GM21526 (cell line): ENCODE measurements around the gene RAP1B.
A peak's percentile ranks its signal among the peaks of the same experiment; 100 is the strongest.
"Not testable (repeated sequence)": the region's sequence is repeated elsewhere in the genome, so short reads cannot be mapped to it uniquely, and the experiment has no call there.

Experiments used
- ATAC-seq: cut with Tn5 transposase; IDR thresholded peaks from one replicate; pipeline ENCODE4 v1.9.1; 2021; ENCODE audit warnings: moderate library complexity; ENCODE audit not compliant: unreplicated experiment, low FRiP score

RAP1B gene

DNA sequence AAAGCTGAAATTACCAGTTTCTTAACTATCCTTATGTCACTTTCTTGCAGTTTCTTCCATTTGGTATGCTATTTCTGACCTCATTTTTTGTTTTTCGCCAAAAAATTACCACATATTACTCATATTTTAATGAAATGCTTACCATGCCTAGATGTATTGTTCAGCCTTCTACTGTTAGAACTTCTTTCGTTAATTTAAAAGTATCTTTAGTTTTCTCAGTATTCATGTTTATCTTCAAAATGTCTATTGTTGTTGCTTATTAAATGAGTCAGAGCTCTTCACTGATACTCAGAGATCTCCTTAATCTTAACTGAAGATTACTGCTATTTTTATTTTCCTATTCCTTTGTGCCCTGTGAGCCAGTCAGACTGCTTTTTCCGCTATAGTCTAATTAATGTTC, 20.5 kb downstream of the RAP1B start:
- no peak for ATAC-seq

DNA sequence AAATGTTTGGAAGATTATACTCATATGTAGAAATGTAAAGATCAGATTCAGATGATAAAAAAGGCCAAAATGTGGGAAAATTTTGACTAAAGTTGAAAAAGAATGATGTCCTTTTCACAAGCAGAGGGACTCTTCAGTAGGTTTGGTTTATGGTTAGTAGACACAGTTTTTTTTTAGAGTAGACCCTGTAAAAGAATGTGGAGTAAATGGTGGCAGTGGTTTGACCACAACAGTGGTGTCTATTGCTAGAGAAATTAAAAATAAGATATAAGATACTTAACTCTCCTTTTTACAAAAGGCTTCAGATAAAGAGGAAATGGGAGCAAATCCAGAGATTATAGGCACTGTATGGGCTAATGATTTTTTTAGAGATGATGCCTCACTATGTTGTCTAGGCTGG, 21.8 kb downstream of the RAP1B start:
- no peak for ATAC-seq

DNA sequence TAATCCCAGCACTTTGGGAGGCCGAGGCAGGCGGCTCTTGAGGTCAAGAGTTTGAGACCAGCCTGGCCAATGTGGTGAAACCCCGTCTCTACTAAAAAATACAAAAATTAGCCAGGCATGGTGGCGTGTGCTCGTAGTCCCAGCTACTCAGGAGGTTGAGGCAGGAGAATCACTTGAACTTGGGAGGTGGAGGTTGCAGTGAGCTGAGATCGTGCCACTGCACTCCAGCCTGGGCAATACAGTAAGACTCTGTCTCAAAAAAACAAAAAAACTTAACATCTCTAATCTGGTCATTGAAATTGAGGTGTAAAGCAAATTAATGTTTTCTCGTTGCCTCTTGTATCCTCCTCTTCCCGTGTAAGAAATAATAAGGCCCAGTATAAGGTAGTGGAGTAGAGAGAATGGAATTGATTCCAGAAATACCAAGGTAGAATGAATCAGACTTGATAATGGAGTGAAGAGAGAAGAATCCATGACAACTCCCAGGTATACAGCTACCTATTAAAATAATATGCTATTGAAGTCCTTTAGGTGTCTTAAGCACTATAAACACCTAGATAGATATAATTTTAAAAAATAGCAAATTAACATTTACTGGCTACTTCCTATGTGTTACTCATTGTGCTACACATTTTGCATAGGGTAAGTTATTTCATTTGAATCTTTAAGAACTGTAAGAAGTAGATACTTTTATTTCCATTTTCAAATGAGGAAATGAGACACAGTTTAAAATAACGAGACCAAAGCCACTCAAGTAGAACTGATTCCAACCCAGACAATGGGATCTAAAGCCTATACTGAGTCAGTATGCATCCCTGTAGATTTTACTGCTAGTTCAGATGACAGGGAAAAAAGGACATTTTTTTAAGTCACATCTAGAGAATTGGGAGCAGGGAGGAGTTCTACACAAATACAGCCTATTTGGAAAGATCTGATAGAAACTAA, 23.2 kb downstream of the RAP1B start:
- ATAC-seq, result no peak

DNA sequence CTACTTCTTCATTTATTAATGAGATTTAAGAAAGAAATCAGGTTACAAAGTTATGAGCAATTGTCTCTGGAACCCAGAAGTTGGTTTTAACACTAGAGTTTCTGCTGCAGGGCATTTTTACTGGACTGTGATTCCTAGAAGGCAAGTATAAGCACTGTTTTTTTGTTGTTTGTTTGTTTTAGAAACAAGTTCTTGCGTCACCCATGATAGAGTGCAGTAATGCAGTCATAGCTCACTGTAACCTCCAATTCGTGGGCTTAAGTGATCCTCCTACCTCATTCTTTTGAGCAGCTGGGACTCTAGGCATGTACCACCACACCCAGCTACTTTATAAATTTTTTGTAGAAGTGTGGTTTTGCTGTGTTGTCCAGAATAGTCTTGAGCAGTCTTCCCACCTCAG, 25.6 kb downstream of the RAP1B start:
- ATAC-seq, result no peak

DNA sequence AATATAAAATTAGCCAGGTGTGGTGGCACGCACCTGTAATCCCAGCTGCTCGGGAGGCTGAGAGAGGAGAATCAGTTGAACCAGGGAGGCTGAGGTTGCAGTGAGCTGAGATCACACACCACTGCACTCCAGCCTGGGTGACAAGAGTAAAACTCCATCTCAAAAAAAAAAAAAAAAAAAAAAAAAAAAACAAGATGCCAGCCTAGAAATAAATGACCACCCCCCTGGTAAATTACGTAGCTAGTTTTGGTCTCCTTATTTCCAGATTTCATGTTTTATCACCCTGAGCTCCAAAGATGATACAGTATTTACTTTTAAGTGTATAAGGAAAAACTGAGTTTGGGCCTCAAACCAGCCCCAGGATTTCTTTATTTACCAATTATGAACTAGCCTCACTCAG, 26.7 kb downstream of the RAP1B start:
- not testable (repeated sequence) for ATAC-seq

DNA sequence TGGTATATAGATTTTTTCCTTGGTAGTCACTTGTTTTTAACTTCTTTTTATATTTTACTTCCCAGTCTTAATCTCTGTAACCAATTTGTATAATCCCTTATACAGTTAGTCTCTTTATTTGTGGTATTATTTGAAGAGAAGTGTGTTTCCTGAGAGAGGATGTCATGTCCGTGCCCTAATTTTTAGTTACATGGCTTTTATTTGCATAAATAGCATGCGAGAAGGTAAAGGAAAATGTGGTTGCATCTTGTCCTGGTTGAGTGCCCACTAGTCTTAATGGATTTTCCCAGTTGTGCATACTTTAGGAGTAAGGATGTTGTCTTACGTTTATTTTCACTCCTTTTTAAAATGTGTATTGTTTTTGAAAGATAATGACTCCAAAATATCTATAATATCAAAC, 27.5 kb downstream of the RAP1B start:
- ATAC-seq, result no peak

DNA sequence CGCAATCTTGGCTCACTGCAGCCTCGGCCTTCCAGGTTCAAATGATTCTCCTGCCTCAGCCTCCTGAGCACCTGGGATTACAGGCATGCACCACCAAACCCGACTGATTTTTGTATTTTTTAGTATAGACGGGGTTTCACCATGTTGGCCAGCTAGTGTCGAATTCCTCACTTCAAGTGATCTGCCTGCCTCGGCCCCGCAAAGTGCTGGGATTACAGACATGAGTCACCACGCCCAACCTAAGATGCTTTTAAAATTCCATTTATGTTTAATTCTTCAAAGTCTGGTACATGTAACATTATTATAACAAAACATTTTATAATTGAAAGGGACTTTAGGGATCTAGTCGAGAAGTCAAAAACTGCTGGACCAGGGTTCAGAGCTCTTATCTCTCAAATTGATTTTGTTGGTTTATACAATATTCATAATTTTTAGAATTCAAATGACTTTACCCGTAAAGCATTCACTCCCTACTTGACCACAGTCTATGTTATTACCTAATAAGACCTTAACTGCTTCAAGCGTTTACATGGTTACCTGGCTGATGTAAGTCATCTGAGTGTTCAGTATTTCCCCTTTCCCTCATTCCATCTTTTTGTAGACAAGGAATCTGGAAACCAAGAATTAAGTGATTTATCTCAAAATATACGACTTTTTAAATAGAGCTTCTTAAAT, 28.2 kb downstream of the RAP1B start:
- no peak for ATAC-seq

DNA sequence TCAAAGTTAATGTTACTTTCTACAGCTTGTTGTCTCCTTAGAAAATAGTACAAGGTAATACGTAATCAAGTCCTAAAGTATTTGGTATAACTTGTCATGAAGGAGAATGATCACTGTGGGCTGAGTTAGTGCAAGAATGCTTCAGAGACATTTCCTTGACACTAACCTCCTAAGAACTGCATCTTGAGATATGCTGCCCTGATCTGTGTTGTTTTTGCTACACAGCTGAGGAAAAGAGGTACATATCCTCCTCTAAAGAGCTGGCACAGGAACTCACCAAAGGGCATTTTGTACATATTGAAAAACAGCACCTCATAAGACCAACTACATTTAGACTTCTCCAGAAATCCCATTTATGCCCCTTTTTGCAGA, 28.7 kb downstream of the RAP1B start:
- ATAC-seq, result no peak

DNA sequence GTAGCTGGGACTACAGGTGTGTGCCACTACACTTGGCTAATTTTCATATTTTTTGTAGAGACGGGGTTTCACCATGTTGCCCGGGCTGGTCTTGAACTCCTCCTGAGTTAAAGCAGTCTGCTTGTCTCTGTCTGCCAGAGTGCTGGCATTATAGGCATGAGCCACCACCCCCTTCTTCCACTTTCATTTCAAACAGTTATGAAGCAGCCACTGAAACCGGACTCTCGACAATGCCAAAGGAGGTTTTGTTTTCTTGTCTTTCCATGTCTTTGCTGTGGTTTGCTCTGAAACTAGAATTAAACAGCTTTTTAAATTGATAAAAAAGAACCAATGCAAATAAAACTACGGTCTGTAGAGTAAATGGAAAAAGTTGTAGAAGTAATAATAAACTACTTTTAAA, 30.4 kb downstream of the RAP1B start:
- ATAC-seq, result peak; percentile 80

DNA sequence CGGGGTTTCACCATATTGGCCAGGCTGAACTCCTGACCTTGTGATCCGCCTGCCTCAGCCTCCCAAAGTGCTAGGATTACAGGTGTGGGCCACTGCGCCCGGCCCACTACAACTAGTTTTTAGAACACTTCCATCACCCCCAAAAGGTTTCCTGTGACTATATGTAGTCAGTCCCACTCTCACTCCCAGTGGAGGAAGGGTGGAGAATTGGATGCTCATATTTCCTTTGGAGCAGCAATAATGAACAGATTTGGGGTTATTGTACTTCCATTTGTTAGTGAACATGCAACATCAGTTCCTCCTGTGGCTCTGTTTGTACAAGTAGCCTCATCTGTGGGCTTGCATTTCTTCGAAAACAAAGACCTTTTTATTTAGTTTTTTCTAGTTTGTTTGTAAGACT, 35.8 kb downstream of the RAP1B start:
- no peak for ATAC-seq

DNA sequence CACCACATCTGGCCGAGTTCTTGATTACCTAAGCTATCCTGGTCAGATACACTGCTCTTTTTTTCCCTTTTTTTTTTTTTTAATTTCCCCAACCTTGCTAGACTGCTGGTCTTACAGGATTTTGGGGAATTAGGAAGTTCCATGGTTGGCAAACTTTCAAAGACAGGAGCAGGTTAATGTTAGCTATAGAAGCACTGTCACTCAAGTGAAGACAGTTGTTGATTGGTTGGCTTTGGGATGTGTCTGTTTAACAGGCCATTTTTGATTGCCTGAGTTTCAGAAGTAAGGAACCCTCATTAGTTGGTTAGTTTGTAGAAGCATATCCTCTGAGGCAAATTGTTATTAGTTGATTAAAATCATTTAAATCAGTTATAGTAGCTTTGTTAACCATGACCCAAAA, 36.8 kb downstream of the RAP1B start:
- no peak for ATAC-seq

DNA sequence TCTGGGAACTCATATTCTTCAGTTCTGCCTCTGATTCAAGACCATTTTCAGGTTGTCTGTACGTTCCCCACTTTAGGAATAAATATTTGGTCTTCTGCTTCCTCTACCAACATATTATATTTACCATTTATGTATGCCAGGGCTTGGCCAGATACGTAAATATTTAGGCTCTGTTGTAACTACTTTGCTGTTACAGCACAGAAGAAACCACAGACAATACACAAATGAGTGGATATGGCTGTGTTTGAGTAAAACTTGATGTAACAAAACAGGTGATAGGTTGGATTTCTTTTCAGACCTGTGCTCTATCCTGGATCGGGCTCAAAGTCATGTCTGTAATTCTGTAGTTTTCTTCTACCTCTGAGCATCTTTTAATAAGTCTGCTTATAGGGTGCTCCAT, 37.5 kb downstream of the RAP1B start:
- ATAC-seq, result no peak

DNA sequence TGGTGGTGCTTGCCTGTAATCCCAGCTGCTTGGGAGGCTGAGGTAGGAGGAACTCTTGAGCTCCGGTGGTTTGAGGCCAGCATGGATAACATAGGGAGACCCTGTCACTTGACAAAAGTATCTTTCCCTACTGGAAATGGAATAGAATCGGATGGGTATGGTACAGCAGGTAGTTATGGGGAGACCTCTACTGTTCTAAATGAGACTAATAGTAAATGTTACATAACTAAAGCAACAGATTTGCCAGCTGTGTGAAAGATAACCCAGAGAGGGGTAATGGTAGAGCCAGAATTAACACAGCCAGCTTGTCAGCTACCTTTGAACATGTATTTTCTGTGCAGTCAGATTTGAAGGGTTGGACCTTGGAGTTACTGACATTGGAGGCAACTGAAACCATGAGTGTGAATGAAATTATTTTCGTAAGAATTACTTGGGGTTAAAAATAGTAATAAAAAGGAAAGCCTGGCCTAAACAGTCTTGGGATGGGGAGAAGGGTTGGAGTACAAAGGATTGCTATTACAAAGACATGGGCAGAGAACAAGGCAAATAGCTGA, 54.4 kb downstream of the RAP1B start:
- no peak for ATAC-seq

DNA sequence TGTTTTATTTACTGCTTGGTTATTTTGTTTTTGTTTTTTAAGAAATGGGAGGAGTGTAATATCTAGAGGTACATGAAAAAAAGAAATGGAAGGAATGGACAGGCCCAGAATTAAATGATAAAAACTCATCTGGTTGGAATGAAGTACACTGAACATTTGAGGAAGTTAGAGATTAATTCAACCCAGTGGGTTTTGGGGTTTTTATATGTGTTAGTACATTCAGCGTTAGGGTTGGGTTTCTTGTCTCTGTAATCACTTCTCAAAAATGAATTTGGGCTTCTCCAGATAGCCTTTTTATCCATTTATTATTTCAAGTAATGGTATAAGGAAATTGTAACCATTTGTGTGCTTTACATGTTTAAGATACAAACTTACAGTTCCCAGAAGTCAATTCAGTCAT, 56.6 kb downstream of the RAP1B start:
- no peak for ATAC-seq

DNA sequence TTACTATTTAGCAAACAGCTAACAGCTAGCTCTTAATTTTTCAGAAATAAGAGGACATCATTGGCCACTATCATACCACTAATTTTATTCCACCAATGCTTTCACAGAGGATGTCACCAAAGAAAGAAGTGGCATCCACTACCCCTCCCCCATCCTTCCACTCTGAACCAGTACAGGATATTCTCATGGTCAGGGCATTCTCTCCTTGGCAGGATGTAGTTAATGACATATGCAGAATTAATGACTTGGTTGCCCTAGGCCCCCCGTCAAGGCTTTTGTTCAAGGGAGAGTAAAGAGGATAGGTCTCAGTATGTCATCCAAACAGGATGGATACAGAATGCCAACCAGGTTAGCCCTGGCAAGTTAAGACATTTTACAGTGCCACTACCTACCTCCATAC, 57.2 kb downstream of the RAP1B start:
- ATAC-seq, result no peak

DNA sequence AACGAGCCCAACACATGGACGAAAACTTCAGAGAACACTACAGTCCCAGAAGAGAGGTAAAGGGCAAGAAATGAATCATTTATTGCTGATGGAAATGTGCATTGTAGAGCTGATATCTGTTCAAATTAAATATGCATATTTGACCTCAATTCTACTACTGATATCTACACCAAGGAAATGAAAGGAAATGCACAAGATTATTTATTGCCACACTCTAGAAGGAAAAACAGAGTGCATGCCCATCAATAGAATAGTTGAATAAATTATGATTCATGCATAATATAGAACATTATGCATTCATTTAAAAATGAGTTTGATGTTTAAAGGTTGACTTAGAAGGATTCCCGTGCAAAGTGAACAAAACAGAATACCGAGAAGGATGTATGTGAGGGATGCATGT, 60.5 kb downstream of the RAP1B start:
- ATAC-seq, result no peak

DNA sequence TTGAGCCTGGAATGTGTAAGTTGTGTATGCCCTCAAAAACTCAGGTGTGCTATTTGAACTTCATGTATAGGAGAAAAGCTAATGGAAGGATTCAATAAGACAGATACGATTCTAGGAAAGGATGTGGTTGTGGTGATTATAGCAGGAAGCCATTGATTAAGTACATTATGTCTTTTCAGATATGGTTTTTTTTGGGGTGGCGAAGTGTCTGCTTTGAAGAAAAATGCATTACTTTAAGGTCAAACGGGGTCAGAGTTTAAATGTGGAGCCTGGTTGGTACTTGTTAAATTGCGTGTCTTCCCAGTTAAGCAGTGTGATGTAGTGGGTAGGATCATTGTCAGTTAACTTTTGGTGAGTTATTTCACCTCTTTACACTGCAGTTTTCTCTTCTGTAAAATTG, 63.1 kb downstream of the RAP1B start:
- ATAC-seq, result no peak

DNA sequence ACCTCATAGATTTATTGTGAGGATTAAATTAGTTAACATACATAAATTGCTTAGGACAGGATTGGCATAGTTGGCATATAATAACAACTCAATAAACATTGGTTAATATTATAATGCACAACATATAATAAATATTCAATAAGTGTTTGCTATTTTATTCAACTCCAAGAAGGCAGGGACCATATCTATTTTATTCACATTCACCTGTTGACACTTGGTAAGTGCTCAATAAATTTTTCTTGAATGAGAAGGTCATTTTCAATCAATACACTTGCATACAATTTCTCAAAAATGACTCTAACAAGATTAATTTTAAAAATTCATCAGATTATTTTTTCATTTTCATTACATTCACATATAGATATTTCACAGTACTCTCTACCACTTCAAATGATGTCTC, 63.7 kb downstream of the RAP1B start:
- ATAC-seq, result no peak

DNA sequence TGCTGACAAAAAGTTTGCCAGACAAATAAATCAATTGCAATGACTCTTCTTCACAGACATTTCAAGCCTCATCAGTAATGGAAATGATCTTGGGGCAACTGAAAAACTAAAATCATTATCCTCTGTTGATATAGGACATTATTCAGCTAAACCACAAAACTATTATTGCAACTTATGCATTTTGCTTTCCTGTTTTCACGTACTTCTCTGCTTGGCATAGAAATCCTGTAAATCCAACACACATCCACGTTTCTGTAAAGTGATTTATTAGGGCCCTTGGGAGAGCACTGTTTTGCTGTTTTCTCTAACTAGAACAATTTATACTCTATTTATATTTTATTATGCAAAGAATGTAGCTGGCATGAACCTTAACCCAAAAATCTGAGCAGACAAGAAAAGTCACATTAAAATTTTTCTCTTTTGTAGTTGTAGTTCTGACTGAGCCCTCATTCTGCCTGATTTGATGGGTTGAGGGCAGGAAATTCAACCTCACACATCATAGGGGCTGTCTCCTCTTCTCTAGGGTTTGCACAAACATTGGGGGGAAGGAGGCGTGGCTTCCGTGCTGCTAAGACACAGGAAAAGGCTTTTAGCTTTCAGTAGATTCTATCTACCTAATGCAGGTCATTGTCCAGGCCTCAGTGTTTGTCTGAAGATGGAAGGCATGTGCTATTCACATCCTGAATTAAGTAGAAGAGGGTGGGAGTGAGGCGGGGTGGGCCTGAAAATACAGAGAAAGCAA, 64.6 kb downstream of the RAP1B start:
- ATAC-seq, result no peak

DNA sequence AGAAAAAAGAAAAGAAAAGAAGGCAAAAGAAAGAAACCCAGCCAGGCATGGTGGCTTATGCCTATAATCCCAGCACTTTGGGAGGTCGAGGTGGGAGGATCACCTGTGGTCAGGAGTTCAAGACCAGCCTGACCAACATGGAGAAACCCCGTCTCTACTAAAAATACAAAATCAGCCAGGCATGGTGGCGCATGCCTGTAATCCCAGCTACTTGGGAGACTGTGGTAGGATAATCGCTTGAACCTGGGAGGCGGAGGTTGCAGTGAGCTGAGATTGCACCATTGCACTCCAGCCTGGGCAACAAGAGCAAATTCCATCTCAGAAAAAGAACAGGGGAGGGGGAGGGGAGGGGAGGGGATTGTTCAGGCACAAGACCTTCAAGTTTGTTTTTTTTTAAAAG, 66.2 kb downstream of the RAP1B start:
- ATAC-seq, result not testable (repeated sequence)

DNA sequence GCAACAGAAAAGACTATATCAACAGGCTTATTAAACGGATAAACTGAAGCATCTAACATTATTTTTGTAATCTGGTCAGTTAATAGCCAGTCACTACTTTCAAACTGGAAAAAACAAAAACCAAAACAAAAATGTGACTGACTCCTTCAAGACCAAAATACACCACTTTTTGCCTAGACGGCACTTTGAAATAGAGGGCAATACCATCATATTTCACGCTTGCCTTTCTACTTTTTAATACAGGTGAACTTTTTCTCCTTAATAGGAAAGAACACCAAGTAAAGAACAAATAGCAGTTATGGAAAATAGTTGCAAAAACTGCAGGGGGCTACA, 75.5 kb downstream of the RAP1B start:
- ATAC-seq, result no peak
